Tibial artery (tissue), 4 donors: Measurements from ENCODE around the gene RAB27A.
"Not testable (repeated sequence)": the region's sequence is repeated elsewhere in the genome, so short reads cannot be mapped to it uniquely, and the experiment has no call there.

Experiments used
- DNase-seq, 2 donors: peaks; one replicate each; pipeline ENCODE4 v3.0.0-alpha.2; 2019
- H3K27ac ChIP-seq, 2 donors: fragments of 200-600 bp; sonication (generic) in 1 of 2; 1 replicate in 1 of 2; 2 replicates in 1 of 2; pipeline ENCODE4 v1.5.1; 2018 to 2019; ENCODE audit warnings: mild to moderate bottlenecking in 1 of 2
- H3K27me3 ChIP-seq, 2 donors: fragments of 200-600 bp; sonication (generic) in 1 of 2; one replicate each; pipeline versions ENCODE4 v1.5.1 to v1.6.0; 2016 to 2019
- H3K36me3 ChIP-seq, 3 donors: fragments of 200-600 bp; sonication (generic) in 2 of 3; one replicate each; pipeline ENCODE4 v1.5.1; 2016 to 2019; ENCODE audit warnings: mild to moderate bottlenecking in 2 of 3
- H3K4me1 ChIP-seq, 4 donors: fragments of 200-600 bp; sonication (generic) in 2 of 4; 1 replicate in 3 of 4; 2 replicates in 1 of 4; pipeline ENCODE4 v1.5.1; 2016 to 2019
- H3K4me3 ChIP-seq, 2 donors: fragments of 200-600 bp; sonication (generic) in 1 of 2; 1 replicate in 1 of 2; 2 replicates in 1 of 2; pipeline ENCODE4 v1.5.1; 2018 to 2019; ENCODE audit warnings: mild to moderate bottlenecking in 2 of 2
- H3K9me3 ChIP-seq, 3 donors: fragments of 200-600 bp; sonication (generic) in 1 of 3; one replicate each; pipeline ENCODE4 v1.5.1; 2016 to 2019
- CTCF ChIP-seq, 2 experiments: fragments of 200-600 bp in 1 of 2; fragments of 450-650 bp in 1 of 2; IDR thresholded peaks; one replicate each; pipeline ENCODE4 v1.5.1; 2017 to 2019; ENCODE audit warnings: antibody characterized with exemption in 2 of 2, mild to moderate bottlenecking in 1 of 2, moderate library complexity in 1 of 2
- intact Hi-C: fragments of 100-400 bp; cut with DNase I; formaldehyde crosslinking; loops from one replicate; pipeline ENCODE4 v1.15.0; 2023; ENCODE audit warnings: low total_unique reads

RAB27A gene

GRCh38 chr15:55297315-55297714 is 7.7 kb upstream of the RAB27A start:
- H3K36me3 ChIP-seq, result no peaks in the 10 kb centered on the region

GRCh38 chr15:55290528-55291057 is 980 bp upstream of the RAB27A start:
- intact Hi-C loops, result loop anchor here (2.0 kb wide), 1 partner anchor 74 kb away; no protein-coding TSS in a partner anchor
- TF ChIP-seq CTCF (IDR thresholded peaks at IDR 0.05), result peak; percentile 83 to 93
- H3K4me1 ChIP-seq, result peaks cover 0 to 23% (median 11%) of the 10 kb centered on the region in 4 donors
- H3K27me3 ChIP-seq, result no peaks in the 10 kb centered on the region
- peak overlapping the region; percentile 82 to 90 for H3K4me3 ChIP-seq
- peak overlapping the region; percentile 93 for H3K27ac ChIP-seq
- peak; percentile 80 to 91 for DNase-seq
- H3K9me3 ChIP-seq, result no peaks in the 10 kb centered on the region
- no peaks in the 10 kb centered on the region for H3K36me3 ChIP-seq

More at GRCh38 chr15:55297315-55297714, 7.7 kb upstream of the RAB27A start:
- H3K9me3 ChIP-seq, result no peaks in the 10 kb centered on the region
- no peak overlapping the region for H3K27ac ChIP-seq
- TF ChIP-seq CTCF (IDR thresholded peaks at IDR 0.05), result no peak
- DNase-seq, result no peak
- intact Hi-C loops, result no loop called here
- H3K4me3 ChIP-seq, result no peak overlapping the region
- H3K27me3 ChIP-seq, result no peaks in the 10 kb centered on the region
- H3K4me1 ChIP-seq, result no peaks in the 10 kb centered on the region

- peak; percentile 48 to 69 for DNase-seq
- intact Hi-C loops, result loop anchor here (10.0 kb wide), 1 partner anchor 1314 kb away; the partner anchor contains the start of gene UNC13C
Measured at GRCh38 chr15:55289011-55289745, 435 bp downstream of the RAB27A start.

GRCh38 chr15:55288006-55288717 is 1.5 kb downstream of the RAB27A start:
- peak overlapping the region; percentile 82 to 90 for H3K4me3 ChIP-seq
- intact Hi-C loops, result loop anchor here (10.0 kb wide), 1 partner anchor 1313 kb away; the partner anchor contains the start of gene UNC13C
- no peak for TF ChIP-seq CTCF (IDR thresholded peaks at IDR 0.05)
- no peaks in the 10 kb centered on the region for H3K9me3 ChIP-seq
- no peaks in the 10 kb centered on the region for H3K36me3 ChIP-seq
- H3K27ac ChIP-seq, result peak overlapping the region in 1 of 2 donors; percentile 93
- no peak for DNase-seq
- peaks cover 0 to 36% (median 11%) of the 10 kb centered on the region in 4 donors for H3K4me1 ChIP-seq
- no peaks in the 10 kb centered on the region for H3K27me3 ChIP-seq

More at GRCh38 chr15:55289011-55289745, 435 bp downstream of the RAB27A start:
- peak in 1 of 2 experiments; percentile 8 for TF ChIP-seq CTCF (IDR thresholded peaks at IDR 0.05)
- Histone ChIP-seq H3K27me3 (no peaks in the 10 kb centered on the region), H3K36me3 (no peaks in the 10 kb centered on the region), H3K4me3 (peak overlapping the region; percentile 82 to 90), H3K27ac (peak overlapping the region; percentile 93), H3K9me3 (no peaks in the 10 kb centered on the region), H3K4me1 (peaks cover 0 to 34% (median 11%) of the 10 kb centered on the region in 4 donors)

GRCh38 chr15:55286442-55287189 is 3.0 kb downstream of the RAB27A start:
- H3K4me3 ChIP-seq, H3K36me3 ChIP-seq, DNase-seq, H3K27ac ChIP-seq, H3K27me3 ChIP-seq, H3K9me3 ChIP-seq: not testable (repeated sequence)
- peaks cover 0 to 49% (median 16%) of the 10 kb centered on the region in 4 donors for H3K4me1 ChIP-seq
- intact Hi-C loops, result loop anchor here (10.0 kb wide), 1 partner anchor 1312 kb away; the partner anchor contains the start of gene UNC13C
